Omental fat pad (tissue), 4 donors: ENCODE data around the gene FBXW12. TPM values are rescaled to one million over a fixed set of nuclear protein-coding genes. Genes with fewer than 3 reads are reported as not detected.
"Not testable (repeated sequence)": the region's sequence is repeated elsewhere in the genome, so short reads cannot be mapped to it uniquely, and the experiment has no call there.

Experiments
- ATAC-seq: fragments of 150-250 bp; one replicate; pipeline ENCODE4 v1.9.1; 2016; ENCODE audit warnings: mild to moderate bottlenecking, moderate library complexity; ENCODE audit not compliant: low FRiP score
- DNase-seq: peaks from one replicate; pipeline ENCODE4 v3.0.0-alpha.2; 2019; ENCODE audit warnings: low spot score
- total RNA-seq, 4 donors: library from RNA; depleted of rRNA; stranded (reverse); fragments of >200 nt; gene quantifications; one replicate each; pipeline ENCODE4 v1.1.0, GENCODE V29; 2016
- TF ChIP-seq, protein P1 (sequence below), 3 donors: fragments of 450-650 bp; IDR thresholded peaks; one replicate each; pipeline ENCODE4 v1.5.1; 2016 to 2017; ENCODE audit warnings: antibody characterized with exemption in 3 of 3, mild to moderate bottlenecking in 3 of 3, moderate library complexity in 2 of 3

Gene FBXW12
- total RNA-seq, 4 donors from 2014 or later: not detected

DNA sequence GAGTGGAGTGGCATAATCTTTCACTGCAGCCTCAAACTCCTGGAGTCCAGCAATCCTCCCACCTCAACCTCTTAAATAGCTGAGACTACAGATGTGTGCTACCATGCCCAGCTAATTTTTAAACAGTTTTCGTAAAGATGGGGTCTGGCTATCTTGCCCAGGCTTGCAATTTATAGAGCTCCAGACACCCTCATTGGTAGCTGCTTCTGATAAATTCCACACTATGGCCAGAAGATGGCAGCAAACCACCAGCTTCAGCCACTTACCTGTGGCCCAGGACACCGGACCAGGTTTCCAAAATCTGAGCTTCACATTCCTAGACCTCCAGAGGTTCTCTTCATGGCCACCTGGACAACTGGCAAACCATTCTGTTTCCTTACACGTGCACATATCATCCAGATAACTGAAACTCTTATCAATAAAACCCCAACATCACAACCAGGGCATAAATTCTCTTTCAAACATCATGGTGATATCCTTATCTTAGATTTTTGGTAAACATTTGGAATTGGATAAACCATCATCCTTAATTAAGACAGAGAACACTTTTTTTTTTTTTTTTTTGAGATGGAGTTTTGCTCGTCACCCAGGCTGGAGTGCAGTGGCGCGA lies 28.9 kb downstream of the FBXW12 start:
- ATAC-seq: no peak
- DNase-seq: no peak
- TF ChIP-seq, protein P1, sequence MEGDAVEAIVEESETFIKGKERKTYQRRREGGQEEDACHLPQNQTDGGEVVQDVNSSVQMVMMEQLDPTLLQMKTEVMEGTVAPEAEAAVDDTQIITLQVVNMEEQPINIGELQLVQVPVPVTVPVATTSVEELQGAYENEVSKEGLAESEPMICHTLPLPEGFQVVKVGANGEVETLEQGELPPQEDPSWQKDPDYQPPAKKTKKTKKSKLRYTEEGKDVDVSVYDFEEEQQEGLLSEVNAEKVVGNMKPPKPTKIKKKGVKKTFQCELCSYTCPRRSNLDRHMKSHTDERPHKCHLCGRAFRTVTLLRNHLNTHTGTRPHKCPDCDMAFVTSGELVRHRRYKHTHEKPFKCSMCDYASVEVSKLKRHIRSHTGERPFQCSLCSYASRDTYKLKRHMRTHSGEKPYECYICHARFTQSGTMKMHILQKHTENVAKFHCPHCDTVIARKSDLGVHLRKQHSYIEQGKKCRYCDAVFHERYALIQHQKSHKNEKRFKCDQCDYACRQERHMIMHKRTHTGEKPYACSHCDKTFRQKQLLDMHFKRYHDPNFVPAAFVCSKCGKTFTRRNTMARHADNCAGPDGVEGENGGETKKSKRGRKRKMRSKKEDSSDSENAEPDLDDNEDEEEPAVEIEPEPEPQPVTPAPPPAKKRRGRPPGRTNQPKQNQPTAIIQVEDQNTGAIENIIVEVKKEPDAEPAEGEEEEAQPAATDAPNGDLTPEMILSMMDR (IDR thresholded peaks at IDR 0.05): peak in 1 of 3 donors; percentile 5

DNA sequence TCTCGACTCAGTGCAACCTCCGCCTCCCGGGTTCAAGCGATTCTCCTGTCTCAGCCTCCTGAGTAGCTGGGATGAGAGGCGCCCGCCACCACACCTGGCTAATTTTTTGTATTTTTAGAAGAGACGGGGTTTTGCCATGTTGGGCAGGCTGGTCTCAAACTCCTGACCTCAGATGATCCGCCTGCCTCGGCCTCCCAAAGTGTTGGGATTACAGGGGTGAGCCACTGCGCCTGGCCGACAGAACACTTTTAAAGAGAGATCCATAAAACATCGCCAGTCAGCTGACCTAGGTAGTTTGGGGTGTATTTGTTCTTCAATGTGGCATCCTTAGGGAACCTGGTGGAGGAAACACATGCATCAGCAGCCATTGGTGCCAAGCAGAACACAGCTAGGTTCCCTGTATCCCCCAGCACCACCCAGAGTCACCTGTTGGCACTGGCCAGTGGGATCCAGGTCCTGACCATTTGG lies 29.4 kb downstream of the FBXW12 start:
- ATAC-seq, DNase-seq: not testable (repeated sequence)

DNA sequence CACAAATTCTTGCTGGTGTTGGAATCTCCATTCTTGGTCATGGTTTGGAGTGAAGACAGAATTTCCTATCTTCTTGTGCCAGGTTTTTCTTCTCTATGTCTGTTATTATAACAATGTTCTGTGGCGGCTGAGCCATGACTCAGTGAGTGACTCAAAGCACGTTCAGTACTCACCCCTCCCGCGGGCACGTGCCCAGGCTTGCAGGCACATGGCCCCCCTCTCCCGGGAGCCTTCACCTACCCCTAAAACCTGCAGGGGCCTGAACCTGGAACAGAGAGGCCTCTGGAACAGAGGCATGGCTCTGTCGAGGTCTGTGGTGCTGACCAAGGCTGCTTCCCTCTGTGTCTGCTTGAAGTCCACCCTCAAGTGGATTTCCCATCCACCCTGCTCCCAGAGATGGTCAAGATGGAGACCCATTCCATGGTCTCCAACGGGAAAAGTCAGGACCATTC lies 30.3 kb downstream of the FBXW12 start:
- TF ChIP-seq, protein P1 (IDR thresholded peaks at IDR 0.05): no peak
- ATAC-seq (peak; percentile 75), DNase-seq (peak; percentile 75)

DNA sequence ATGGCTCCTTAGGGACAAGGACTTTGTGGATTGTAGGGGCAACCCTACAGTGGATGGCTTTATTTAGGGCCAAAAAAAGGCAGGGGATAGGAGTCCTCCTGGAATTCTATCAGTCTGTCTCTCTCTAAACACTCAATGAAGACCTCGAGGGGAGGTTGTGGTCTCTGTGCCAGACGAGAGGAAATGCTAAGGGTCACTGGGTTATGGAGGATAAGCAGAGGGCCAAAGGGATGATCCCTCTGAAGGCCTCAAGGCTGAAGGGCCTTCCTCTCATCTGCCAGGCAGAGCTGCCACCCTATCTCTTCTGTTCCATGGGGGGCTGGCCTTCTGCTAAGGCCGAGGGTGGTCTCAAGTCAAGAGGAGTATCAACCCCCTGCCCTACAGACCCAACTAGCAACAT lies 30.9 kb downstream of the FBXW12 start:
- TF ChIP-seq, protein P1 (IDR thresholded peaks at IDR 0.05): no peak
- ATAC-seq (no peak), DNase-seq (no peak)

DNA sequence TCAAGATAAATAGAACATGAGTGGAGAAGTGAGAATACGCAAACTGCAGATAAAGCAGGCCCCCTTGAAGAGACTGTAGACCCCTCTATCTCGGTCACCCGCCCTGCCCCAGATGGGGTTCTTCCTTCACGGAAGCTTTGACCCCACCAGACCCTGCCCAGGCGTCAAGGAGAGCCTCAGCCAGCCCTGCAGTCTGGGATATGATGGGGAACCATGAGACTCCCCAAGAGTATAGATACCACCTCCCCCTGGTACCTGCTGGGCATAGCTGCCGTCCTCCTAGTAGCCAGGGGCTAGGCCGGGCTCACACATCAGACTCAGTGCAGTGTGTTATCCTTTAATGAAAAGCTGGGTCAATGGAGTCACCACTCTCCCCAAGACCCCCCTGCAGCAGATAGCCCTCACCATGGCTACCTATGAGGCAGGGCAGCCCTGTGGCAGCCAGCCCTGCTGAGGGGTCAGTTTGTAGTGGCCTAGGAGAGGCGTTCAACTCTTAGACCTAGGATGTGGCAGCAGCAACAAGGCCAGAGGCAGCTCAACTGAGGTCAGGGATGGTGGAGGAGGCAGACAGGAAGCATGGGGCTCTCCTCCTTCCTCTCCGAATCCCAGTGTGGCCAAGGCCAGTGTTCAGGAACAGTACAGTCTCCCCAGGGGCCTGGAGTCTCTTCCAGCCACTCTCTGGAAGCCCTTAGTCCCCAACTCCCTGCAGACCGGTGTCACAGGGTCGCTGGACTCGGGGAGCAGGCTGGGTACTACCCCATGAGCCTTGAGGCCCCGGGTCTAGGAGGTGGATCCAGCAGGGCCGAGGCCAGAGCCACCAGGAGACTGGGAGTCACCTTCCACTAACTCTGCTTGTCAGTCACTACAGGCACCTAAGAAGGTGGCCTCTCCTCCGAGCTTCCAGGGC lies 31.8 kb downstream of the FBXW12 start:
- TF ChIP-seq, protein P1 (IDR thresholded peaks at IDR 0.05): no peak
- ATAC-seq (no peak), DNase-seq (no peak)

DNA sequence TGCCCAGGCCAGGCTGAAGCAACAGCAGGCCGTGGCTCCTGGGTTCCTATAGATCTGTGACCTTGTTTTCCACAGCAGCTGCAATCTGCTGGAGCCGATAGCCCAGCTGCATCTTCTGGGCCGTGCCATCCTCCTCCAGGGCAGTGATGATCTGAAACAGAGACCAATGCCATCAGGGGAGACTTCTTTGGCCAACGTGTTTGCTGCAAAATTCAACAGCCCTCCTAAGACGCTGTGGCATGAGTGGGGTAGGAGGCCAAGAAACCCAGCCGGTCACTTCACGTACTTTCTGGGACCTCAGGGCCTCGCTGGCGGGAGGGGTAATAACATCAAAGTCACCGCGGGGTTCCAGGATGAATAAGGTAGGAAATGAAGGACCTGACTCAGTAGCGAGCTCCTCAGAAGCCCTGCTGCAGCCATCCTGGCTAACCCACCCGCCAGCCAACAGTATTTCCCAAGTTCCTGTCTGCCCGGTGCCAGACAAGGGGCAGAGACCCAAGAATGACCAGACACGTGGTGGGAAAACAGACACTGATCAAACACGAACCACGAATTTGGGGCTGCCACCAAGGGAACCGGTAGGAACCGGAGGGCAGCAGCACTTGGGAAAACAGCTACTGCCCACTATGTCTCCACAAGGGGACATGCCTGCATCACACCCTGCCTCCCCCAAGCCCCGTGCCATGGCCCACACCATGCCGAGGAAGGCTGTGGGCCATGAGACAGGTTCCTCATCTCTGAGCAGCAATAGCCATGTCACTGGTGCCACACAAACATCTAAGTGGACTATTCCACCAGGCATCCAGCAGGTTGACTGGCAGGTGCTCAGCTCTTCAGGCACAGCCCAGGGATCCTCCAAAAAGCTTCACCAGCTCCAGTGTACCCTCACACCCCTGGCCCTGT lies 32.7 kb downstream of the FBXW12 start:
- TF ChIP-seq, protein P1 (IDR thresholded peaks at IDR 0.05): no peak
- no peak for DNase-seq
- no peak for ATAC-seq
